NCI-H2029 treated with DMSO at 0.1 percent for 48 hours (cell line): ENCODE results near the gene FBXL5.

Source experiments
- DNase-seq: peaks from one replicate; lab custom pipeline; 2025; lab: John Stamatoyannopoulos, UW

Gene FBXL5

GRCh38 chr4:15557786-15558550, 97.2 kb downstream of the FBXL5 start:
- DNase-seq: no peak

- DNase-seq: no peak
These were observed 98.6 kb downstream of the FBXL5 start for GRCh38 chr4:15556511-15557092.
